Progenitor cell of endocrine pancreas (in vitro differentiated cells): Measurements from ENCODE around the gene ATP5ME. TPM values are rescaled to one million over a fixed set of nuclear protein-coding genes. Genes with fewer than 3 reads are reported as not detected.
"Not testable (repeated sequence)": the region's sequence is repeated elsewhere in the genome, so short reads cannot be mapped to it uniquely, and the experiment has no call there.

Experiments
- DNase-seq: peaks from one replicate; pipeline ENCODE4 v3.0.0; 2021; ENCODE audit warnings: low spot score; ENCODE audit not compliant: unreplicated experiment
- H3K27ac Mint-ChIP-seq: 2 replicates; pipeline ENCODE4 v1.8.0; 2021; ENCODE audit warnings: mild to moderate bottlenecking, moderate library complexity, mixed read lengths
- H3K27me3 Mint-ChIP-seq: 2 replicates; pipeline ENCODE4 v1.8.0; 2021; ENCODE audit warnings: mixed read lengths
- H3K36me3 Mint-ChIP-seq: 2 replicates; pipeline ENCODE4 v1.8.0; 2022; ENCODE audit warnings: mixed read lengths; ENCODE audit not compliant: insufficient read depth
- H3K4me1 Mint-ChIP-seq: 2 replicates; pipeline ENCODE4 v1.8.0; 2021; ENCODE audit warnings: low read depth, mixed read lengths
- H3K4me3 Mint-ChIP-seq: 2 replicates; pipeline ENCODE4 v1.8.0; 2021; ENCODE audit warnings: low read depth, mild to moderate bottlenecking, moderate library complexity, mixed read lengths
- H3K9me3 Mint-ChIP-seq: 2 replicates; pipeline ENCODE4 v1.8.0; 2021; ENCODE audit warnings: low read depth, mixed read lengths
- CTCF ChIP-seq: fragments of 200-600 bp; sonication (generic); IDR thresholded peaks from one replicate; pipeline ENCODE4 v1.5.0; 2021; ENCODE audit warnings: antibody characterized with exemption, mild to moderate bottlenecking; ENCODE audit not compliant: unreplicated experiment
- total RNA-seq: library from RNA; stranded (reverse); gene quantifications from 2 replicates; pipeline ENCODE4 v1.2.1, GENCODE V29; 2021

ATP5ME gene
- total RNA-seq, 1 donor from 2014 or later: 235 TPM

GRCh38 chr4:707929-708630 is 34.0 kb upstream of the ATP5ME start:
- Mint-ChIP-seq H3K27ac (no peak overlapping the region), H3K4me1 (peaks cover 16% of the 10 kb centered on the region), H3K27me3 (no peaks in the 10 kb centered on the region), H3K4me3 (peak overlapping the region; percentile 52), H3K36me3 (peaks cover 22% of the 10 kb centered on the region), H3K9me3 (no peaks in the 10 kb centered on the region)
- DNase-seq: no peak
- TF ChIP-seq CTCF: no peak

GRCh38 chr4:706834-707598 is 32.9 kb upstream of the ATP5ME start:
- Mint-ChIP-seq H3K27ac (no peak overlapping the region), H3K9me3 (no peaks in the 10 kb centered on the region), H3K27me3 (peaks cover 10% of the 10 kb centered on the region), H3K4me1 (peaks cover 16% of the 10 kb centered on the region), H3K36me3 (peaks cover 20% of the 10 kb centered on the region), H3K4me3 (peak overlapping the region; percentile 66)
- no peak for DNase-seq
- no peak for TF ChIP-seq CTCF

- not testable (repeated sequence) for H3K9me3 Mint-ChIP-seq, H3K27ac Mint-ChIP-seq, DNase-seq
- H3K27me3 Mint-ChIP-seq: peaks cover 10% of the 10 kb centered on the region
- peak overlapping the region; percentile 58 for H3K4me3 Mint-ChIP-seq
- peaks cover 16% of the 10 kb centered on the region for H3K4me1 Mint-ChIP-seq
- peaks cover 20% of the 10 kb centered on the region for H3K36me3 Mint-ChIP-seq
These were observed 32.1 kb upstream of the ATP5ME start for GRCh38 chr4:706083-706633.

- Mint-ChIP-seq H3K36me3 (peaks cover 16% of the 10 kb centered on the region), H3K9me3 (no peaks in the 10 kb centered on the region), H3K4me3 (peak within 1 kb of the TSS; percentile 64), H3K4me1 (peaks cover 16% of the 10 kb centered on the region), H3K27me3 (peaks cover 15% of the 10 kb centered on the region), H3K27ac (peak within 1 kb of the TSS; percentile 52)
- no peak for TF ChIP-seq CTCF
- DNase-seq: peak; percentile 97
These were observed 31.4 kb upstream of the ATP5ME start, which contains the start of gene PCGF3 for GRCh38 chr4:705278-706082. TSS of gene PCGF3 (plus strand) at chr4:705832. CDS start at chr4:733681, 27,849 bp downstream.

- no peaks in the 10 kb centered on the region for H3K9me3 Mint-ChIP-seq
- H3K4me3 Mint-ChIP-seq: peak overlapping the region; percentile 64
- peaks cover 11% of the 10 kb centered on the region for H3K36me3 Mint-ChIP-seq
- TF ChIP-seq CTCF: no peak
- no peak for DNase-seq
- H3K27me3 Mint-ChIP-seq: peaks cover 21% of the 10 kb centered on the region
- H3K4me1 Mint-ChIP-seq: peaks cover 14% of the 10 kb centered on the region
- no peak overlapping the region for H3K27ac Mint-ChIP-seq
These were observed 30.8 kb upstream of the ATP5ME start for GRCh38 chr4:704971-705277.
